Stomach (tissue), 4 donors: Measurements from ENCODE around the gene DENND1B.

Experiments
- CTCF ChIP-seq, 7 experiments: fragments of 450-650 bp in 4 of 7; fragments of 200-600 bp in 3 of 7; sonication (generic) in 3 of 7; IDR thresholded peaks; one replicate each; pipeline ENCODE4 v1.5.1; 2016 to 2019; ENCODE audit warnings: antibody characterized with exemption in 7 of 7, control low read depth in 2 of 7, mild to moderate bottlenecking in 1 of 7
- EP300 ChIP-seq: sonication (generic); formaldehyde crosslinking; IDR thresholded peaks from one replicate; pipeline ENCODE4 v1.6.1; 2017; ENCODE audit warnings: antibody characterized with exemption
- POLR2A ChIP-seq, 4 donors: fragments of 450-650 bp; IDR thresholded peaks; one replicate each; pipeline ENCODE4 v1.6.1; 2016; ENCODE audit warnings: antibody characterized with exemption in 4 of 4, control low read depth in 2 of 4, mild to moderate bottlenecking in 1 of 4, moderate library complexity in 1 of 4
- POLR2AphosphoS5 ChIP-seq, 3 donors: sonication (generic); formaldehyde crosslinking; IDR thresholded peaks; one replicate each; pipeline ENCODE4 v1.6.1; 2016; ENCODE audit warnings: antibody characterized with exemption in 3 of 3

GRCh38 chr1:197685785-197686184, 89.5 kb downstream of the DENND1B start:
- no peak for TF ChIP-seq EP300
- no peak for TF ChIP-seq CTCF (IDR thresholded peaks at IDR 0.05)
- TF ChIP-seq POLR2A (IDR thresholded peaks at IDR 0.05) = no peak
- no peak for TF ChIP-seq POLR2AphosphoS5 (IDR thresholded peaks at IDR 0.05)
